Coronary artery (tissue), 2 donors: ENCODE results near the gene KLB.

ENCODE experiments used
- DNase-seq: peaks from one replicate; pipeline ENCODE4 v3.0.0-alpha.2; 2017; ENCODE audit warnings: low spot score
- H3K27ac ChIP-seq, 2 donors: fragments of 200-600 bp; sonication (generic); one replicate each; pipeline ENCODE4 v1.5.1; 2016 to 2019
- H3K4me3 ChIP-seq: fragments of 200-600 bp; sonication (generic); 2 replicates; pipeline ENCODE4 v1.5.1; 2016; ENCODE audit warnings: mild to moderate bottlenecking, moderate library complexity
- TF ChIP-seq, protein P1 (sequence below): fragments of 200-600 bp; sonication (generic); IDR thresholded peaks from one replicate; pipeline ENCODE4 v1.5.1; 2019; ENCODE audit warnings: antibody characterized with exemption

Gene KLB

DNA sequence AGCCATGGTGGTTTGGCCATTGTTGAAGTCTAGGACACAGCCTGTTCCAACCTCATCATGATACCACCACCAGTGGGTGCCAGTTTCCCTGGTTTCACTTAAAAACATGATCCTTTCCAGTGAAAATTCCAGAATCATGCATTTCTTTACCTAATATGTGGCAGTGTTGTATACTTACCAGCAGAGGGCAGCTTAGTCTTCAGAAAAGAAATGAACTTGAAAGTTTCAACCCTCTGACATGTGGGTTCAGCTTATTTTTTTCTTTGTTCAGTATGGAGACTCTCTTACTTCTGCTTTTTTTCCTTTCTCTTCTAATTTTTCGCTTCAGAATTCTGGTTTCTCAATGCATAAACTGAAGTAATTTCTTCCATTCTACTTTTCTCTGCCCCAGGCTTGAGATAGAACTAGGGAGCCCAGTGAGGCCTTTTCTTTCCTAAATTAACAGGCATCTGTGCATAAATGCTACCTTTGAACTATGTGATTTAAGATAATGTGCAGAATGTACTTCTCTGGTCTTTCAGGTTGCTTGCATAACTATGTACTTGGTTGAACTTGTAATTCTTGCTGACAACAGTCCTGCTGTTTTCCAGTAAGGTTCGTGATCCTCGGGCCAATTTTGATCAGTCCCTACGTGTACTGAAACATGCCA is 62.8 kb downstream of the KLB start:
- H3K27ac ChIP-seq, result peak overlapping the region in 1 of 2 donors; percentile 39
- no peak for DNase-seq
- TF ChIP-seq, protein P1, sequence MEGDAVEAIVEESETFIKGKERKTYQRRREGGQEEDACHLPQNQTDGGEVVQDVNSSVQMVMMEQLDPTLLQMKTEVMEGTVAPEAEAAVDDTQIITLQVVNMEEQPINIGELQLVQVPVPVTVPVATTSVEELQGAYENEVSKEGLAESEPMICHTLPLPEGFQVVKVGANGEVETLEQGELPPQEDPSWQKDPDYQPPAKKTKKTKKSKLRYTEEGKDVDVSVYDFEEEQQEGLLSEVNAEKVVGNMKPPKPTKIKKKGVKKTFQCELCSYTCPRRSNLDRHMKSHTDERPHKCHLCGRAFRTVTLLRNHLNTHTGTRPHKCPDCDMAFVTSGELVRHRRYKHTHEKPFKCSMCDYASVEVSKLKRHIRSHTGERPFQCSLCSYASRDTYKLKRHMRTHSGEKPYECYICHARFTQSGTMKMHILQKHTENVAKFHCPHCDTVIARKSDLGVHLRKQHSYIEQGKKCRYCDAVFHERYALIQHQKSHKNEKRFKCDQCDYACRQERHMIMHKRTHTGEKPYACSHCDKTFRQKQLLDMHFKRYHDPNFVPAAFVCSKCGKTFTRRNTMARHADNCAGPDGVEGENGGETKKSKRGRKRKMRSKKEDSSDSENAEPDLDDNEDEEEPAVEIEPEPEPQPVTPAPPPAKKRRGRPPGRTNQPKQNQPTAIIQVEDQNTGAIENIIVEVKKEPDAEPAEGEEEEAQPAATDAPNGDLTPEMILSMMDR, result peak; percentile 54
- no peak overlapping the region for H3K4me3 ChIP-seq

DNA sequence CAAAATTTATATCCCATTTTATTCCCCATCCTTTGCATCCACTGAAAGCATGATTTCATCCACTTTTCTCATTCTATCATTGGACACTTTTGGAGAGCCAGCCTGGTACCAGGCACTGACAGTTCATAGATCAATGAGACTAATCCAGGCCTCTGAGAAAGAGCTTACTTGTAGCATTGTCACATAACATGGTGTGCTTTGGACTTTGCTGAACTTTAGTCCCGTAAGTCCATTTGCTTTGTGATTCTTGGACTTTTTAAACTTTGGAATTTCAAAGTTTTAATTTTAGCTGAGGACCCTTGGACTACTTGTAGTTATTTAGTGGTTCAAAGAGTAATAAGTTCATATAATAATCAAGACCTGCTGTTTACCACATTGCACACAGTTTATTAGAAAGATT is 63.7 kb downstream of the KLB start:
- no peak for DNase-seq
- H3K4me3 ChIP-seq, result no peak overlapping the region
- TF ChIP-seq, protein P1, result no peak
- H3K27ac ChIP-seq, result no peak overlapping the region

GRCh38 chr4:39472396-39472795 is 65.7 kb downstream of the KLB start:
- DNase-seq, result no peak
- TF ChIP-seq, protein P1, result no peak
- no peak overlapping the region for H3K4me3 ChIP-seq
- H3K27ac ChIP-seq, result no peak overlapping the region

GRCh38 chr4:39476187-39476895 is 69.6 kb downstream of the KLB start:
- H3K4me3 ChIP-seq, result no peak overlapping the region
- no peak for DNase-seq
- TF ChIP-seq, protein P1, result no peak
- H3K27ac ChIP-seq, result no peak overlapping the region

GRCh38 chr4:39480251-39480650 is 73.5 kb downstream of the KLB start:
- no peak overlapping the region for H3K27ac ChIP-seq
- H3K4me3 ChIP-seq, result no peak overlapping the region
- TF ChIP-seq, protein P1, result no peak
- no peak for DNase-seq

DNA sequence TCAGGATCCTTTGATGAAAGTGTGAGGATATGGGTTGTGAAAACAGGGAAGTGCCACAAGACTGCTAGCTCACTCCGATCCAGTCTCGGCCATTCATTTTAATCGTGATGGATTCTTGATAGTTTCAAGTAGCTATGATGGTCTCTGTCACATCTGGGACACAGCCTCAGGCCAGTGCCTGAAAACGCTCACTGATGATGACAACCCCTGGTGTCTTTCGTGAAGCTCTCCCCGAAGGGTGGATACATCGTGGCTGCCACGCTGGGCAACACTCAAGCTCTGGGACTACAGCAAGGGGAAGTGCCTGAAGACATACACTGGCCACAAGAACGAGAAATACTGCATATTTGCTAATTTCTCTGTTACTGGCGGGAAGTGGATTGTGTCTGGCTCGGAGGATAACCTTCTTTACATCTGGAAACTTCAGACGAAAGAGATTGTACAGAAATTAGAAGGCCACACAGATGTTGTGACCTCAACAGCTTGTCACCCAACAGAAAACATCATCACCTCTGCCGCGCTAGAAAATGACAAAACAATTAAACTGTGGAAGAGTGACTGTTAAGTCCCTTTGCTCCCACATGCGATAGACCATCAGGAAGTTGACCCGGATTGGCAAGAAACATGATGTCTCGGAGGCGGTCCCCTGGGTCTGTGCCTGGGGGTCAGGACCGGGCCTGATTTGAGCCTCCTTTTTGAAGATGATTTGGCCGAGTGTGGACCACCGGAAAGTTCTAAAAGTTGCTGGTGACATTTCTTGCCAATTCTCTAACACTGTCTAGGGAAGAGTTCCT is 74.4 kb downstream of the KLB start:
- Histone ChIP-seq H3K27ac (no peak overlapping the region), H3K4me3 (no peak overlapping the region)
- no peak for DNase-seq
- TF ChIP-seq, protein P1, result no peak
